WTC11 (cell line): ENCODE results near the gene SEZ6. TPM values are rescaled to one million over a fixed set of nuclear protein-coding genes. Genes with fewer than 3 reads are reported as not detected.

ENCODE experiments used
- ATAC-seq: fragments of 200-7000 bp; cut with Tn5 transposase; 2 replicates; pipeline ENCODE4 v1.10.0; 2021; ENCODE audit warnings: mild to moderate bottlenecking, moderate library complexity
- CTCF ChIA-PET: fragments of 300-600 bp; sonication (Branson Sonifier 250); formaldehyde crosslinking; loops from one replicate; lab custom pipeline; 2021; ENCODE audit warnings: antibody characterized with exemption; lab: Charles Lee
- POLR2A ChIA-PET: fragments of 350-600 bp; sonication (Branson Sonifier 250); formaldehyde crosslinking; loops from one replicate; lab custom pipeline; 2021; ENCODE audit warnings: antibody characterized with exemption; lab: Charles Lee
- DNase-seq: peaks from one replicate; pipeline ENCODE4 v3.0.0; 2021; ENCODE audit warnings: low spot score
- H3K27ac Mint-ChIP-seq: 2 replicates; pipeline ENCODE4 v1.8.0; 2021; ENCODE audit warnings: mixed read lengths
- H3K27me3 Mint-ChIP-seq: 2 replicates; pipeline ENCODE4 v1.8.0; 2021; ENCODE audit warnings: low read depth, mild to moderate bottlenecking, moderate library complexity, mixed read lengths
- H3K36me3 Mint-ChIP-seq: 2 replicates; pipeline ENCODE4 v1.8.0; 2021; ENCODE audit warnings: mixed read lengths
- H3K4me1 Mint-ChIP-seq: 2 replicates; pipeline ENCODE4 v1.8.0; 2022; ENCODE audit warnings: mixed read lengths
- H3K4me3 Mint-ChIP-seq: 2 replicates; pipeline ENCODE4 v1.8.0; 2021; ENCODE audit warnings: mild to moderate bottlenecking, moderate library complexity, mixed read lengths
- H3K9me3 Mint-ChIP-seq: 2 replicates; pipeline ENCODE4 v1.8.0; 2021; ENCODE audit warnings: mixed read lengths
- AFF4 ChIP-seq: sonication (generic); formaldehyde crosslinking; IDR thresholded peaks from 2 replicates; pipeline ENCODE4 v1.8.1; 2023; ENCODE audit warnings: mild to moderate bottlenecking, missing genetic modification reagents, borderline replicate concordance
- AR ChIP-seq: fragments of 250-450 bp; sonication (Bioruptor Pico); IDR thresholded peaks from 2 replicates; pipeline ENCODE4 v1.9.0; 2021; ENCODE audit warnings: mild to moderate bottlenecking
- ATF2 ChIP-seq: sonication (generic); formaldehyde crosslinking; IDR thresholded peaks from 2 replicates; pipeline ENCODE4 v1.8.1; 2022; ENCODE audit warnings: low read depth, missing genetic modification reagents, borderline replicate concordance
- ATF3 ChIP-seq: sonication (generic); formaldehyde crosslinking; conservative IDR thresholded peaks from 2 replicates; pipeline ENCODE4 v1.8.1; 2022; ENCODE audit warnings: mild to moderate bottlenecking, missing genetic modification reagents
- CBFB ChIP-seq: sonication (generic); formaldehyde crosslinking; IDR thresholded peaks from 2 replicates; pipeline ENCODE4 v1.8.1; 2022; ENCODE audit warnings: mild to moderate bottlenecking, low read depth, missing genetic modification reagents
- CREB1 ChIP-seq: sonication (generic); formaldehyde crosslinking; IDR thresholded peaks from 2 replicates; pipeline ENCODE4 v1.8.0; 2023; ENCODE audit warnings: mild to moderate bottlenecking, missing genetic modification reagents
- CREM ChIP-seq: sonication (generic); formaldehyde crosslinking; IDR thresholded peaks from 2 replicates; pipeline ENCODE4 v1.8.1; 2022; ENCODE audit warnings: mild to moderate bottlenecking, missing genetic modification reagents, moderate library complexity
- CTCF ChIP-seq: fragments of 200-600 bp; IDR thresholded peaks from 2 replicates; pipeline ENCODE4 v1.8.0; 2022; ENCODE audit warnings: antibody characterized with exemption
- FOXP4 ChIP-seq: sonication (generic); formaldehyde crosslinking; IDR thresholded peaks from 2 replicates; pipeline ENCODE4 v1.8.0; 2022; ENCODE audit warnings: mild to moderate bottlenecking, missing genetic modification reagents
- KAT7 ChIP-seq: sonication (generic); formaldehyde crosslinking; IDR thresholded peaks from 2 replicates; pipeline ENCODE4 v1.8.1; 2023; ENCODE audit warnings: missing genetic modification reagents, mild to moderate bottlenecking, borderline replicate concordance
- MYBL2 ChIP-seq: sonication (generic); formaldehyde crosslinking; IDR thresholded peaks from 2 replicates; pipeline ENCODE4 v1.8.1; 2023; ENCODE audit warnings: mild to moderate bottlenecking, moderate library complexity, missing genetic modification reagents
- NFATC4 ChIP-seq: fragments of 250-450 bp; sonication (Bioruptor Pico); IDR thresholded peaks from 2 replicates; pipeline ENCODE4 v1.9.0; 2021; ENCODE audit warnings: mild to moderate bottlenecking
- NFYB ChIP-seq: sonication (generic); formaldehyde crosslinking; conservative IDR thresholded peaks from 2 replicates; pipeline ENCODE4 v1.8.0; 2022; ENCODE audit warnings: low read depth, missing genetic modification reagents
- NR3C1 ChIP-seq: sonication (generic); formaldehyde crosslinking; conservative IDR thresholded peaks from 2 replicates; pipeline ENCODE4 v1.8.1; 2023; ENCODE audit warnings: low read depth, mild to moderate bottlenecking, missing genetic modification reagents
- ZNF263 ChIP-seq: sonication (generic); formaldehyde crosslinking; IDR thresholded peaks from 2 replicates; pipeline ENCODE4 v1.8.1; 2022; ENCODE audit warnings: low read depth, mild to moderate bottlenecking, moderate library complexity, missing genetic modification reagents
- ZNF423 ChIP-seq: fragments of 250-450 bp; sonication (Bioruptor Pico); IDR thresholded peaks from 2 replicates; pipeline ENCODE4 v2.1.2; 2022; ENCODE audit warnings: mild to moderate bottlenecking, moderate library complexity
- ZNF532 ChIP-seq: fragments of 250-450 bp; sonication (Bioruptor Pico); IDR thresholded peaks from 2 replicates; pipeline ENCODE4 v1.9.0; 2021; ENCODE audit warnings: mild to moderate bottlenecking, borderline replicate concordance
- total RNA-seq: library from RNA; stranded (reverse); gene quantifications from 3 replicates; pipeline ENCODE4 v1.2.3, GENCODE V29; 2021

The SEZ6 gene
- total RNA-seq, 1 experiment from 2014 or later, result 3.0 TPM

GRCh38 chr17:28963055-28963611, 42.7 kb downstream of the SEZ6 start:
- ChIA-PET CTCF (interaction anchor here (0.7 to 15.6 kb wide), 11 partner anchors 10 to 1079 kb away, joined by 3 to 762 read pairs (median 4); partner anchors contain the start of gene PHF12), POLR2A (interaction anchor here (0.6 kb wide), 2 partner anchors 14 to 55 kb away, joined by 3 to 4 read pairs; no protein-coding TSS in a partner anchor)
- Mint-ChIP-seq H3K27me3 (no peaks in the 10 kb centered on the region; the same call in 1 of the 2 replicates), H3K36me3 (no peaks in the 10 kb centered on the region), H3K9me3 (no peaks in the 10 kb centered on the region), H3K27ac (no peak overlapping the region), H3K4me1 (peaks cover 10% of the 10 kb centered on the region), H3K4me3 (no peak overlapping the region)
- ATAC-seq (no peak), DNase-seq (no peak)
- no peak for TF ChIP-seq ZNF263 (CRISPR knock-in tag)
- TF ChIP-seq ZNF423 (CRISPR knock-in tag), result no peak

- Mint-ChIP-seq H3K36me3 (no peaks in the 10 kb centered on the region), H3K27ac (no peak overlapping the region), H3K27me3 (no peaks in the 10 kb centered on the region; the same call in 1 of the 2 replicates), H3K9me3 (no peaks in the 10 kb centered on the region), H3K4me1 (peaks cover 3% of the 10 kb centered on the region), H3K4me3 (no peak overlapping the region)
- ChIA-PET POLR2A (interaction anchor here (1.1 kb wide), 1 partner anchor 72 kb away, joined by 3 read pairs; no protein-coding TSS in a partner anchor), CTCF (interaction anchor here (0.5 to 15.6 kb wide), 5 partner anchors 8 to 163 kb away, joined by 5 to 762 read pairs (median 7); no protein-coding TSS in a partner anchor)
- ATAC-seq (no peak), DNase-seq (no peak)
- TF ChIP-seq ZNF532 (CRISPR knock-in tag) (no peak), CREM (CRISPR knock-in tag) (no peak), ATF2 (CRISPR knock-in tag) (no peak), NFYB (CRISPR knock-in tag) (no peak), CTCF (no peak), NFATC4 (CRISPR knock-in tag) (no peak), CBFB (CRISPR knock-in tag) (no peak), MYBL2 (CRISPR knock-in tag) (no peak), KAT7 (CRISPR knock-in tag) (no peak), AR (no peak), ATF3 (CRISPR knock-in tag) (no peak), AFF4 (CRISPR knock-in tag) (no peak), NR3C1 (CRISPR knock-in tag) (no peak), FOXP4 (CRISPR knock-in tag) (no peak), CREB1 (no peak)
Observed at GRCh38 chr17:28961391-28961790, 44.4 kb downstream of the SEZ6 start.
